Suppressor macrophage treated with lipopolysaccharide for 4 hours (primary cell): ENCODE measurements around the gene ESPNL.

Experiments
- DNase-seq: peaks from one replicate; pipeline ENCODE4 v3.0.0-alpha.2; 2020

Gene ESPNL

DNA sequence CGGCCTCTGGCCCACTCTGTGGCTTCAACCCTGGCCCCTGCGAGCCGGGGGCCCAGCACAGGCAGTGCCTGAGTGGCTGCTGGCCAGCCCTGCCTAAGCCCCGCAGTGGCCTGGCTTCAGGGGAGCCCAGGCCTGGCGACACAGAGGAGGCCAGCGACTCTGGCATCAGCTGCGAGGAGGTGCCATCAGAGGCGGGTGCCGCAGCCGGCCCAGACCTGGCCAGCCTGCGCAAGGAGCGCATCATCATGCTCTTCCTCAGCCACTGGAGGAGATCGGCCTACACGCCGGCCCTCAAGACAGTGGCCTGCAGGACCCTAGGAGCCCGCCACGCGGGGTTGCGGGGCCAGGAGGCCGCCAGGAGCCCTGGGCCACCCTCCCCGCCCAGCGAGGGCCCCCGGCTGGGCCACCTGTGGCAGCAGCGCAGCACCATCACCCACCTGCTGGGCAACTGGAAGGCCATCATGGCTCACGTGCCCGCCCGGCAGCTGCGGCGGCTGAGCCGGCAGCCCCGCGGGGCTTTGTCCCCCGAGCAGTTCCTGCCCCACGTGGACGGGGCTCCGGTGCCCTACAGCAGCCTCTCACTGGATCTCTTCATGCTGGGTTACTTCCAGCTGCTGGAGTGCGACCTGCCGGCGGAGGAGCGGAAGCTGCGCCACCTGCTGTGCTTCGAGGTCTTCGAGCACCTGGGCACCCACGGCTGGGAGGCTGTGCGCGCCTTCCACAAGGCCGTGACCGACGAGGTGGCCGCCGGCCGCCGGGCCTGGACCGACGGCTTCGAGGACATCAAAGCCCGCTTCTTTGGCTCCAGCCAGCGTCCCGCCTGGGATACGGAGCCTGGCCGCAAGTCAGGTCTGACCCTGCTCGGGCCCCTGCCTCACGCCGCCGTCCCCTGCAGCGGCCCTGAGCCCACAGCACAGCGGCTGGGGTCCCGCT is 30.8 kb downstream of the ESPNL start:
- no peak for DNase-seq

DNA sequence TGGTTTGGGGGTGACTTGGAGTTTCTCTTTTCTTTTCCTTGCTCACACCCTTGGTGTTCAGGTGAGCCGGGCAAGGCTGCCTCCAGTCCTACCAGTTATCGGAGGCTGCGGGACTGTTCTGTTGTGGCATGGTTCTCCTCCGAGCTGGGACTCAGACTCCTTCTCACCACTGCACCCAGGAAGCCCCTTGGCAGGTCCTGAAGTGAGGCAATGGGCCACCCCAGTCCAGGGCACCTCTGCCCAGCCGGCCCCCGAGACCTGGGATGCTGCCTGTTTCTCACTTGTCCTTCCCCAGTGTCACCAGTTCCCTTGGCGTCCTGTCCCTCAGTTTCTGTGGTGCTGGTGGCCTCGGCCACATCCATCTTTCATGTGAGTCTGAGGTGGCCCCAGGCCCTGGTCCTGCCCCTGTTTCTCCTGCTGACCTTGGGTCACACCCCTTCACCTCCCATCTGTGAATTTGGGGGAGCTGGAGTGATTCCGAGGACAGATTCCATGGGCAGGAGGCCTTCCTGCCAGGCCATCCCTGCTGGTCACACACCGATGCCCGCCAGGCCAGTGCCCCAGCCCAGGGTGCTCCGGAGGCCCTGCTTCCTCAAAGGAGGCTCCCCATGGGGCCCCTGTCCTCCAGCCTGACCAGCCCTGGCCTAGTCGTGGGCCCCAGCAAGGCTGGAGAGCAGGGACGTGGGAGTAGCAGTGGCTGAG is 31.8 kb downstream of the ESPNL start:
- no peak for DNase-seq

- DNase-seq: no peak
These were observed 32.6 kb downstream of the ESPNL start for GRCh38 chr2:238132463-238133450.

- no peak for DNase-seq
These were observed 33.6 kb downstream of the ESPNL start for GRCh38 chr2:238133499-238134392.

DNA sequence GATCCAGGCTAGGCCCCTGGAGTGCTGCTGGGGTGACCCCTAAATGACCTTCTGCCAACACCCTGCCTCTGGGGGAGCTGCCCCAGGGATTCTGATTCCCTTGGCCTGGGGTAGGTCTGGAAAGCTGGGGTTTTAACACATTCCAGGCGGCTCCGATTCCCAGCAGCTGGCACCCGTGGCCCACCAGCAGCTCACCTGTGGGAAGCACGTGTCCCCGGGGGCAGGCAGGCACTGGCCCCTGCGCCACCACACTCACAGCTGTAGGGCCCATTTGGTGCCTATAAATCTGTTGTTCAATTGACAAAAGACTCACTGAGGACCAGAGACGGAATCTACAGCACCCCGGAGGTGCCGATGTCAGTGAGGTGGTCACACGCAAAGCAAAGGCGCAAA is 34.2 kb downstream of the ESPNL start:
- DNase-seq: no peak

DNA sequence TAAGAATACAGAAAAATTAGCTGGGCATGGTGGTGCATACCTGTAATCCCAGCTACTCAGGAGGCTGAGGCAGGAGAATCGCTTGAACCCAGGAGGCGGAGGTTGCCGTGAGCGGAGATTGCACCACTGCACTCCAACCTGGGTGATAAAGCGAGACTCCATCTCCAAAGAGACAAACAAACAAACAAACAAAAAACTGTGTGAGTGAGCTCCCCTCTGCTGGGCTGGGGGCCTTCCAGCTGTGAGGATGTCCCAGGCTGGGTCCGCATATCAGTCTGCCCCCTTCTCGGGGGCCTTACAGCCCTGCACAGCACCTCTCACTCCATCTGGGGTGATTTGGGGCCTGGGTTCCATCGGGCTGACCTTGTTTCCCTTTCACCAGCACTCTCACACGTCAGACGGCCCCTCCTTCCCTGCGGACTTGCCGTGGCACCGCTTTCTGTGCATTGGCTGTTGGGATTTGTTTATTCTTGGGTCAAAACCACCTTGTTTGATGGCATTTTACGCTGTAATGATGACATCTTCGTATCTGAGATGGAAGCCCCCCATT is 35.5 kb downstream of the ESPNL start:
- DNase-seq: no peak

DNA sequence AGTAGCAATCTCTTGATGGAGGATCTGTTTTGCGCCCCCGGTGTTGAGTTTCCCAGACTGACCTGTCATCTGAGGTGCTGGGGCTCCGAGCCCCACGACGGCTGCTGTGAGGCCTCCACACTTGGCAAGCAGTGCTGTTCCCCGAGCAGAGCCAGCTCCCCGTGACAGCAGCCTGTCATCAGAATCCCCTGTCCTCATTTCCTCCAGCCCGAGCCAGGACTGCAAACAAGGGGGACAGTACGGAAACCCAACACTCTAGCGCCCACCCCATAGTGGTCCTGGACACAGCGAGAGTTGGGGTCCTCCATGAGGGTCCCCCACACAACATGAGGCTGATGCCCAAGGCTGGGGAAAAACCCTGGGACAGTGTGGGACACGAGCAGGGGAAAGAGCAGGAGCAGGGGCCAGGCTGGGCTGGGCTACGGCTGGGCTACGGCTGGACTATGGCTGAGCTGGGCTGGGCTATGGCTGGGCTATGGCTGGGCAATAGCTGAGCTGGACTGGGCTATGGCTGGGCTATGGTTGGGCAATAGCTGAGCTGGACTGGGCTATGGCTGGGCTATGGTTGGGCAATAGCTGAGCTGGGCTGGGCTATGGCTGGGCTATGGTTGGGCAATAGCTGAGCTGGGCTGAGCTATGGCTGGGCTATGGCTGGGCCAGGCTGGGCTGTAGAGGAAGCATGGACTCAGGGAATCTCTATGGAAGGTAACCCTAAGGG is 36.8 kb downstream of the ESPNL start:
- DNase-seq: peak; percentile 83

- no peak for DNase-seq
These were observed 37.7 kb downstream of the ESPNL start for GRCh38 chr2:238137885-238138284.

GRCh38 chr2:238138331-238139195 is 38.4 kb downstream of the ESPNL start, which contains the start of gene KLHL30:
TSS of gene KLHL30 (plus strand) at chr2:238138668. CDS start at chr2:238140755, 2,087 bp downstream.
- no peak for DNase-seq

GRCh38 chr2:238139196-238140039 is 39.3 kb downstream of the ESPNL start:
- DNase-seq: no peak

DNA sequence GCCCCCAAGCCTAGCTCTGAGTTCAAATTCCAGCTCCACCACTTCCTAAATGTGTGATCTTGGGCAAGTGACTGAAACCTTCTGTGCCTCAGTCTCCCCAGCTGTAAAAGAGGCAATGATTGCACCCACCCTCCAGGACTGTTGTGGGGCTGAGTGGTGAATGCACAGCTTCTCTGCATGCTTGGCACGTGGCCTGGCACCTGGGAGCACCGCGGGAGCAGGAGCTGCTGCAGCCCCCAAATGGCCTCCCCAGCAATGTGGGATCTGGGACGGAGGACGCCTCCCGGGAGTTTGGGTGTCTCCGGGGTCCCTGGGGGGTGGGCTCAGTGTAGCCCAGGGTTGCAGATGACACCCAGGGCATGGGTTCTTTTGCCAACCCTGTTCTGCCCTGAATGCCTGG is 39.9 kb downstream of the ESPNL start:
- no peak for DNase-seq

DNA sequence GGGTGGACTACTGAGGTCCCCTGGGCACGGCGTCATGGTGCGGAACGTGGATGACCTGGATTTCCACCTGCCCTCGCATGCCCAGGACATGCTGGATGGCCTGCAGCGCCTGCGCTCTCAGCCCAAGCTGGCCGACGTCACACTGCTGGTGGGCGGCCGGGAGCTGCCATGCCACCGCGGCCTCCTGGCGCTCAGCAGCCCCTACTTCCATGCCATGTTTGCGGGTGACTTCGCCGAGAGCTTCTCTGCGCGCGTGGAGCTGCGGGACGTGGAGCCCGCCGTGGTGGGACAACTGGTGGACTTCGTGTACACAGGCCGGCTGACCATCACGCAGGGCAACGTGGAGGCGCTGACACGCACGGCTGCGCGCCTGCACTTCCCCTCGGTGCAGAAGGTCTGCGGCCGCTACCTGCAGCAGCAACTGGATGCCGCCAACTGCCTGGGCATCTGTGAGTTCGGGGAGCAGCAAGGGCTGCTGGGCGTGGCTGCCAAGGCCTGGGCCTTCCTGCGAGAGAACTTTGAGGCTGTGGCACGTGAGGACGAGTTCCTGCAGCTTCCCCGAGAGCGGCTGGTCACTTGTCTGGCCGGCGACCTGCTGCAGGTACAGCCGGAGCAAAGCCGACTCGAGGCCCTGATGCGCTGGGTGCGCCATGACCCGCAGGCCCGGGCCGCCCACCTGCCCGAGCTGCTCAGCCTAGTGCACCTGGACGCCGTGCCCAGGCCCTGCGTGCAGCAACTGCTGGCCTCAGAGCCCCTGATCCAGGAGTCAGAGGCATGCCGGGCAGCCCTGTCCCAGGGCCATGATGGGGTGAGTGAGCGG is 40.8 kb downstream of the ESPNL start:
- DNase-seq: no peak

- peak; percentile 50 for DNase-seq
These were observed 41.6 kb downstream of the ESPNL start for GRCh38 chr2:238141541-238142318.

DNA sequence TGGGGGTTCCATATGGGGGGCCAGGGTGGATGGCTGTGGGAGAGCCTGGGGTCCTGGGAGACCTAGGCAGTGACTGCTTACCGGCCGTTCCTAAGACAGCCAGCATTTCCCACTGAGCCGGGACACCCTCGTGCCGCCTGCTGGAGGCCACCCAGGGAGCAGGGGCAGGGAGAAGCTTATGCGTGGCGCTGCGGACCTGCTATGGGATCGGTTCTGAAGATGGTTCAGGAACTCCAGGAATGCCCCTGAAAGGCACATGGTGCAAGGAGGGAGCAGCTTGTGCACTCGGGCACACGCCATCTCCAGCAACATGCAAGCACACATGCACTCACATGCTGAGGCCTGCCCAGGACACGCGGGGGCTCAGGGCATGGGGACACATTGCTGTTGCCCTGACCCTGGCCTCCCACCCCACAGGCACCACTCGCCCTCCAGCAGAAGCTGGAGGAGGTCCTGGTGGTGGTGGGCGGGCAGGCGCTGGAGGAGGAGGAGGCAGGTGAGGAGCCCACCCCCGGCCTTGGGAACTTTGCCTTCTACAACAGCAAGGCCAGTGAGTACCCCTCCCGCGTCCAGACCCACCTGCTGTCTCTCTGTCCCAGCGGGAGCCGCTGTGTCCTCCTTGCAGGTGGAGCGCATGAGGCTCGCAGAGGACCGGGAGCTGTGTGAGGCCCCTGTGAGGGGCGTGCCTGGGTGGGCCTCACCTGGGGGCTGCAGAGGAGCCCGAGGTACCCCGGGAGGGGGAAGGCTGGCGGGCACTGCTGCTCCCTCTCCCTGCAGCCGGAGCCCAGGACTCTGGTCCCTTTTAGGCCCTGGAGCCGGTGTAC is 42.5 kb downstream of the ESPNL start:
- DNase-seq: no peak

GRCh38 chr2:238143239-238143951 is 43.3 kb downstream of the ESPNL start:
- DNase-seq: peak; percentile 25
